ENCODE measurements around the gene CFAP46. TPM values are rescaled to one million over a fixed set of nuclear protein-coding genes. Genes with fewer than 3 reads are reported as not detected.

Gene CFAP46
- total and polyA plus RNA-seq, 2 of the 4 experiments (the other 2 are of a cell fraction), result 1.3 to 1.8 TPM

DNA sequence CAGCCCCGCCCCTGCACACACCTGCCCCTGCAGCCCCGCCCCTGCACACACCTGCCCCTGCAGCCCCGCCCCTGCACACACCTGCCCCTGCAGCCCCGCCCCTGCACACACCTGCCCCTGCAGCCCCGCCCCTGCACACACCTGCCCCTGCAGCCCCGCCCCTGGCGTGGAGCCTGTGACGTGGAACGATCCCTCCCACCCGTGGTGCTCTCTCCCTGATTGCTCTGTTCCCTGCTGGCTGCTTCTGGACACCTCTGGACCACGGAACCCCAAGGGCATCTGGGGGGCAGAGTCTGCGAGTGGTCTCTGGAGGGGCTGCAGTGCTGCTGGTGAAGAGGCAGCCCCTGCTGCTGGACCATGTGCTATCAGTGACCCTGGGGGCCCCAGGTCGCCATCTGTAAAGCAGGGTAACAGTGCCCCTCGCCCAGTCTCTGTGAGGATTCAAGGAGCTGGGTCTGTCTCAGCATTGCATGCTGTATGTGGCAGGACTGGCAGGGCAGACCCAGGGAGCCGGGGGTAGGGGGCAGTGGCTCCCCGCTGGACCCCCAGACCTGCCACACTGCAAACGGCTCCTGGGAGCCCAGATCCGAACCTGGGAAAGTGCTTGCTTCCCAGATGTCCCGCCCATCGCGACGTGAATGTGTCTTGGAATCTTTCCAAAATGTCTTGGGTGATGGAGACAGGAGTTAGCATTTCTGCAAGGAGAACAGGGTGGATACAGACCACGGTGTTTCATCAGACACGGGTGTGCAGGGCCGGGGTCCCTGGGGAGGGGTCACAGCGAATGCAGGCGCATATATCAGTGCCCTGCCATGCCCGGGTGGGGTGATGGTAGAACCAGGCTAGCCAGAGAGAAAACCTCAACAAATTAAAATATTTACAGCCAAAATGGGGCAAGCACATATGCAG is 128.6 kb downstream of the CFAP46 start:
- H2BK20ac ChIP-seq (ENCODE audit: low read depth, low read length), result no peak overlapping the region
- H3K4me3 ChIP-seq (ENCODE audit: insufficient read depth, low read depth, low read length), result no peak overlapping the region
- no peaks in the 10 kb centered on the region for H3K9me3 ChIP-seq (ENCODE audit: control insufficient read depth, insufficient read depth, low read length)
- H3K14ac ChIP-seq (replicated peaks; ENCODE audit: low read depth, low read length), result no peak overlapping the region
- no peak for DNase-seq
- no peak for ATAC-seq (ENCODE audit: low read depth)
- no peak overlapping the region for H4K5ac ChIP-seq (ENCODE audit: low read depth, low read length)
- dilution Hi-C loops (cut with HindIII; ENCODE audit: low sequenced_read_pairs, unreplicated experiment) (no loop called here), in situ Hi-C loops (cut with MboI; ENCODE audit: low sequenced_read_pairs) (no loop called here), intact Hi-C loops (cut with micrococcal nuclease) (no loop called here)
- no peak overlapping the region for H4K8ac ChIP-seq (ENCODE audit: low read depth in 2 of 2, low read length in 2 of 2)
- no peak overlapping the region for H3K4ac ChIP-seq (ENCODE audit: low read depth, low read length)
- no peak overlapping the region for H2AFZ ChIP-seq (replicated peaks; ENCODE audit: low read length, poor library complexity)
- H3K27me3 ChIP-seq (ENCODE audit: control insufficient read depth, insufficient read depth, low read length), result peaks cover 13% of the 10 kb centered on the region
- no peaks in the 10 kb centered on the region for H3K36me3 ChIP-seq (ENCODE audit: control insufficient read depth, insufficient read depth, low read length)
- H2BK120ac ChIP-seq (ENCODE audit: low read depth, low read length), result no peak overlapping the region
- H2BK15ac ChIP-seq (ENCODE audit: low read depth, low read length), result no peak overlapping the region
- no peaks in the 10 kb centered on the region for H3K79me1 ChIP-seq (ENCODE audit: low read depth in 1 of 2, low read length in 2 of 2)
- H4K20me1 ChIP-seq (ENCODE audit: insufficient read depth, low read length), result no peaks in the 10 kb centered on the region
- no peak overlapping the region for H3K9ac ChIP-seq (ENCODE audit: low read depth, low read length)
- H3K9me1 ChIP-seq (ENCODE audit: insufficient read depth, low read length), result no peaks in the 10 kb centered on the region
- no TSS peak for BruUV-seq (replicated peaks)
- H3K23ac ChIP-seq (ENCODE audit: low read depth, low read length), result no peak overlapping the region
- H4K91ac ChIP-seq (ENCODE audit: insufficient read depth, low read depth, low read length), result no peak overlapping the region
- no peak overlapping the region for H3K18ac ChIP-seq (ENCODE audit: low read depth, low read length)
- 67% methylated on average over 4 of the region's 28 CpGs; no CpG with 5 or more reads in 1 of the 2 experiments for WGBS, 2 experiments (ENCODE audit: extremely low coverage in 2 of 2, insufficient read length in 1 of 2)
- ChIA-PET CTCF (no interaction called here), POLR2A (ENCODE audit: unreplicated experiment) (no interaction called here)
- H3K4me2 ChIP-seq (ENCODE audit: low read depth, low read length), result no peak overlapping the region
- no peaks in the 10 kb centered on the region for H3K4me1 ChIP-seq (ENCODE audit: control insufficient read depth, insufficient read depth, low read length)
- no peak overlapping the region for H3K56ac ChIP-seq (ENCODE audit: extremely low read depth, insufficient read depth, low read length)
- H2BK5ac ChIP-seq (ENCODE audit: low read depth, low read length, poor library complexity, severe bottlenecking), result no peak overlapping the region
- H2AK5ac ChIP-seq (ENCODE audit: low read depth, low read length), result no peak overlapping the region
- H2AK9ac ChIP-seq (replicated peaks; ENCODE audit: low read depth, low read length, poor library complexity), result no peak overlapping the region
- no peak for TF ChIP-seq MAZ (IDR thresholded peaks at IDR 0.05; ENCODE audit: borderline replicate concordance, low read depth, low read length)
- TF ChIP-seq MXI1 (IDR thresholded peaks at IDR 0.05; ENCODE audit: borderline replicate concordance, low read depth, low read length), result no peak
- TF ChIP-seq, protein P1, sequence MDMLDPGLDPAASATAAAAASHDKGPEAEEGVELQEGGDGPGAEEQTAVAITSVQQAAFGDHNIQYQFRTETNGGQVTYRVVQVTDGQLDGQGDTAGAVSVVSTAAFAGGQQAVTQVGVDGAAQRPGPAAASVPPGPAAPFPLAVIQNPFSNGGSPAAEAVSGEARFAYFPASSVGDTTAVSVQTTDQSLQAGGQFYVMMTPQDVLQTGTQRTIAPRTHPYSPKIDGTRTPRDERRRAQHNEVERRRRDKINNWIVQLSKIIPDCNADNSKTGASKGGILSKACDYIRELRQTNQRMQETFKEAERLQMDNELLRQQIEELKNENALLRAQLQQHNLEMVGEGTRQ (IDR thresholded peaks at IDR 0.05; ENCODE audit: low read depth, low read length), result no peak
- TF ChIP-seq CHD1 (IDR thresholded peaks at IDR 0.05; ENCODE audit: low read depth, low read length), result no peak
- no peak for TF ChIP-seq CEBPB (IDR thresholded peaks at IDR 0.05; ENCODE audit: low read depth, low read length)
- TF ChIP-seq, protein P2, sequence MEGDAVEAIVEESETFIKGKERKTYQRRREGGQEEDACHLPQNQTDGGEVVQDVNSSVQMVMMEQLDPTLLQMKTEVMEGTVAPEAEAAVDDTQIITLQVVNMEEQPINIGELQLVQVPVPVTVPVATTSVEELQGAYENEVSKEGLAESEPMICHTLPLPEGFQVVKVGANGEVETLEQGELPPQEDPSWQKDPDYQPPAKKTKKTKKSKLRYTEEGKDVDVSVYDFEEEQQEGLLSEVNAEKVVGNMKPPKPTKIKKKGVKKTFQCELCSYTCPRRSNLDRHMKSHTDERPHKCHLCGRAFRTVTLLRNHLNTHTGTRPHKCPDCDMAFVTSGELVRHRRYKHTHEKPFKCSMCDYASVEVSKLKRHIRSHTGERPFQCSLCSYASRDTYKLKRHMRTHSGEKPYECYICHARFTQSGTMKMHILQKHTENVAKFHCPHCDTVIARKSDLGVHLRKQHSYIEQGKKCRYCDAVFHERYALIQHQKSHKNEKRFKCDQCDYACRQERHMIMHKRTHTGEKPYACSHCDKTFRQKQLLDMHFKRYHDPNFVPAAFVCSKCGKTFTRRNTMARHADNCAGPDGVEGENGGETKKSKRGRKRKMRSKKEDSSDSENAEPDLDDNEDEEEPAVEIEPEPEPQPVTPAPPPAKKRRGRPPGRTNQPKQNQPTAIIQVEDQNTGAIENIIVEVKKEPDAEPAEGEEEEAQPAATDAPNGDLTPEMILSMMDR (conservative IDR thresholded peaks at IDR 0.05; ENCODE audit: low read depth, low read length), result no peak
- TF ChIP-seq BHLHE40 (IDR thresholded peaks at IDR 0.05; ENCODE audit: low read depth, low read length), result no peak
- TF ChIP-seq POLR2A (IDR thresholded peaks at IDR 0.05; ENCODE audit: low read depth, low read length), result no peak
- no peak for TF ChIP-seq NFE2L2 (IDR thresholded peaks at IDR 0.05; ENCODE audit: low read depth, low read length)
- no peak for TF ChIP-seq RFX5 (IDR thresholded peaks at IDR 0.05; ENCODE audit: low read depth, low read length)
- TF ChIP-seq, protein P3, sequence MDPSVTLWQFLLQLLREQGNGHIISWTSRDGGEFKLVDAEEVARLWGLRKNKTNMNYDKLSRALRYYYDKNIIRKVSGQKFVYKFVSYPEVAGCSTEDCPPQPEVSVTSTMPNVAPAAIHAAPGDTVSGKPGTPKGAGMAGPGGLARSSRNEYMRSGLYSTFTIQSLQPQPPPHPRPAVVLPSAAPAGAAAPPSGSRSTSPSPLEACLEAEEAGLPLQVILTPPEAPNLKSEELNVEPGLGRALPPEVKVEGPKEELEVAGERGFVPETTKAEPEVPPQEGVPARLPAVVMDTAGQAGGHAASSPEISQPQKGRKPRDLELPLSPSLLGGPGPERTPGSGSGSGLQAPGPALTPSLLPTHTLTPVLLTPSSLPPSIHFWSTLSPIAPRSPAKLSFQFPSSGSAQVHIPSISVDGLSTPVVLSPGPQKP (IDR thresholded peaks at IDR 0.05; ENCODE audit: borderline replicate concordance, low read depth, low read length), result no peak
- TF ChIP-seq MAFK (IDR thresholded peaks at IDR 0.05; ENCODE audit: low read depth, low read length), result no peak
- TF ChIP-seq FOS (IDR thresholded peaks at IDR 0.05; ENCODE audit: low read depth, low read length), result no peak
- H3K27ac ChIP-seq (ENCODE audit: insufficient read depth, low read length), result no peak overlapping the region
